H1 (cell line): Measurements from ENCODE around the gene PDE4D. TPM values are rescaled to one million over a fixed set of nuclear protein-coding genes. Genes with fewer than 3 reads are reported as not detected.

Source experiments
- CTCF ChIA-PET: fragments of 300-600 bp; sonication (Branson Sonifier 250); formaldehyde crosslinking; loops from one replicate; lab custom pipeline; 2021; ENCODE audit not compliant: partially characterized antibody; lab: Charles Lee
- POLR2A ChIA-PET: fragments of 300-600 bp; sonication (Branson Sonifier 250); formaldehyde crosslinking; loops from one replicate; lab custom pipeline; 2021; ENCODE audit warnings: inconsistent platforms; ENCODE audit not compliant: partially characterized antibody; lab: Charles Lee
- DNase-seq, 2 experiments: peaks; one replicate each; pipeline versions ENCODE4 v3.0.0 to v3.0.0-alpha.2; 2010 to 2022; ENCODE audit warnings: low spot score in 2 of 2, low read depth in 1 of 2, mixed read lengths in 1 of 2
- FAIRE-seq: peaks from 2 replicates; lab custom pipeline; 2011; peaks lifted over from hg19 to GRCh38; lab: Jason Lieb, UNC
- H2AFZ ChIP-seq: 2 replicates; pipeline ENCODE4 v1.8.1; 2012; ENCODE audit warnings: low read length, inconsistent platforms
- H2AK5ac ChIP-seq: 2 replicates; pipeline ENCODE4 v1.6.1; 2013; ENCODE audit warnings: low read depth, low read length
- H2BK120ac ChIP-seq: replicated peaks from 2 replicates; pipeline ENCODE3; 2013; ENCODE audit warnings: low read depth, low read length, inconsistent platforms
- H2BK12ac ChIP-seq: 2 replicates; pipeline ENCODE4 v1.6.1; 2013; ENCODE audit warnings: low read depth, low read length
- H2BK15ac ChIP-seq: 2 replicates; pipeline ENCODE4 v1.6.1; 2013; ENCODE audit warnings: low read length
- H2BK20ac ChIP-seq: 2 replicates; pipeline ENCODE4 v1.6.1; 2013; ENCODE audit warnings: low read length
- H2BK5ac ChIP-seq: 2 replicates; pipeline ENCODE4 v1.6.1; 2013; ENCODE audit warnings: low read depth, low read length
- H3K14ac ChIP-seq: 2 replicates; pipeline ENCODE4 v1.6.1; 2013; ENCODE audit warnings: inconsistent platforms; ENCODE audit not compliant: insufficient read length
- H3K18ac ChIP-seq: 2 replicates; pipeline ENCODE4 v1.6.1; 2013; ENCODE audit warnings: low read length; ENCODE audit errors: extremely low read depth
- H3K23ac ChIP-seq: 2 replicates; pipeline ENCODE4 v1.6.1; 2013; ENCODE audit warnings: inconsistent platforms; ENCODE audit not compliant: insufficient read length
- H3K23me2 ChIP-seq: 2 replicates; pipeline ENCODE4 v1.6.1; 2013; ENCODE audit warnings: low read depth, low read length
- H3K27ac ChIP-seq: 2 replicates; pipeline ENCODE4 v1.6.1; 2011; ENCODE audit warnings: low read depth, low read length, inconsistent platforms
- H3K27me3 ChIP-seq, 4 experiments: replicated peaks in 1 of 4; 1 replicate in 1 of 4; 2 replicates in 3 of 4; pipeline versions ENCODE4 v1.6.1 to v1.8.1; 2011 to 2013; ENCODE audit warnings: low read length in 3 of 4, mild to moderate bottlenecking in 3 of 4, inconsistent platforms in 2 of 4, mixed read lengths in 2 of 4, moderate library complexity in 1 of 4; ENCODE audit not compliant: control insufficient read depth in 3 of 4, insufficient read depth in 3 of 4; ENCODE audit errors: extremely low read depth in 1 of 4
- H3K36me3 ChIP-seq, 4 experiments: 2 replicates each; pipeline versions ENCODE4 v1.6.1 to v1.8.1; 2011 to 2013; ENCODE audit warnings: mild to moderate bottlenecking in 4 of 4, low read length in 3 of 4, moderate library complexity in 2 of 4, control low read depth in 1 of 4, inconsistent platforms in 1 of 4; ENCODE audit not compliant: insufficient read depth in 4 of 4, control insufficient read depth in 2 of 4
- H3K4ac ChIP-seq: replicated peaks from 2 replicates; pipeline ENCODE3; 2013; ENCODE audit warnings: low read length, low read depth, mixed read lengths, inconsistent platforms; ENCODE audit not compliant: insufficient read length
- H3K4me1 ChIP-seq, 4 experiments: replicated peaks in 1 of 4; 1 replicate in 1 of 4; 2 replicates in 3 of 4; pipeline versions ENCODE4 v1.6.1 to v1.8.1; 2011 to 2013; ENCODE audit warnings: low read length in 3 of 4, inconsistent platforms in 2 of 4, mixed read lengths in 1 of 4; ENCODE audit not compliant: insufficient read depth in 4 of 4, control insufficient read depth in 3 of 4
- H3K4me2 ChIP-seq, 2 experiments: 2 replicates each; pipeline versions ENCODE4 v1.6.1 to v1.8.1; 2011 to 2013; ENCODE audit warnings: low read depth in 2 of 2, low read length in 2 of 2, control low read depth in 1 of 2, inconsistent platforms in 1 of 2, mild to moderate bottlenecking in 1 of 2; ENCODE audit not compliant: insufficient read depth in 1 of 2
- H3K4me3 ChIP-seq, 4 experiments: fragments of 200-600, 300-600 bp in 1 of 4; sonication (generic), shearing (Covaris generic), sonication (Bioruptor Twin) in 1 of 4; 2 replicates each; pipeline versions ENCODE4 v1.5.1 to v1.8.1; 2011 to 2016; ENCODE audit warnings: low read length in 4 of 4, low read depth in 3 of 4, control low read depth in 2 of 4, inconsistent platforms in 2 of 4, mild to moderate bottlenecking in 2 of 4, mixed read lengths in 1 of 4, moderate library complexity in 1 of 4; ENCODE audit not compliant: insufficient read depth in 2 of 4; ENCODE audit errors: extremely low read depth in 1 of 4
- H3K56ac ChIP-seq: replicated peaks from 2 replicates; pipeline ENCODE3; 2013; ENCODE audit warnings: low read depth, mild to moderate bottlenecking, mixed read lengths, low read length, inconsistent platforms; ENCODE audit not compliant: insufficient read length
- H3K79me1 ChIP-seq: 2 replicates; pipeline ENCODE4 v1.6.1; 2013; ENCODE audit warnings: low read depth, low read length, control low read depth
- H3K79me2 ChIP-seq, 2 experiments: 2 replicates each; pipeline versions ENCODE4 v1.6.1 to v1.8.1; 2012 to 2013; ENCODE audit warnings: low read length in 2 of 2, mild to moderate bottlenecking in 2 of 2, inconsistent platforms in 1 of 2; ENCODE audit not compliant: insufficient read depth in 2 of 2, control insufficient read depth in 1 of 2
- H3K9ac ChIP-seq, 4 experiments: replicated peaks in 1 of 4; 1 replicate in 1 of 4; 2 replicates in 3 of 4; pipeline versions ENCODE4 v1.6.1 to v1.8.1; 2011 to 2013; ENCODE audit warnings: low read depth in 3 of 4, low read length in 3 of 4, control low read depth in 2 of 4, mild to moderate bottlenecking in 2 of 4, moderate library complexity in 2 of 4, inconsistent platforms in 1 of 4; ENCODE audit errors: extremely low read depth in 1 of 4
- H3K9me3 ChIP-seq, 2 experiments: 2 replicates each; pipeline versions ENCODE4 v1.6.1 to v1.8.1; 2012 to 2013; ENCODE audit warnings: mild to moderate bottlenecking in 2 of 2, moderate library complexity in 2 of 2, control low read depth in 1 of 2, inconsistent platforms in 1 of 2, low read depth in 1 of 2, low read length in 1 of 2, mixed read lengths in 1 of 2; ENCODE audit not compliant: insufficient read depth in 2 of 2
- H4K20me1 ChIP-seq, 2 experiments: replicated peaks in 1 of 2; 2 replicates each; pipeline versions ENCODE3 to v1.8.1; 2011 to 2013; ENCODE audit warnings: inconsistent platforms in 2 of 2, low read length in 2 of 2, mild to moderate bottlenecking in 1 of 2; ENCODE audit not compliant: insufficient read depth in 2 of 2, control insufficient read depth in 1 of 2
- H4K5ac ChIP-seq: 2 replicates; pipeline ENCODE4 v1.6.1; 2013; ENCODE audit warnings: low read length, low read depth, mixed read lengths, inconsistent platforms; ENCODE audit not compliant: insufficient read length
- H4K8ac ChIP-seq: 2 replicates; pipeline ENCODE4 v1.8.0; 2013; ENCODE audit warnings: mild to moderate bottlenecking, moderate library complexity, low read length, inconsistent platforms; ENCODE audit not compliant: insufficient read depth; ENCODE audit errors: extremely low read depth
- H4K91ac ChIP-seq: replicated peaks from 2 replicates; pipeline ENCODE3; 2013; ENCODE audit warnings: low read length, mixed read lengths, inconsistent platforms; ENCODE audit not compliant: insufficient read length
- ATF3 ChIP-seq: IDR thresholded peaks from 2 replicates; pipeline ENCODE4 v1.6.1; 2011; ENCODE audit warnings: low read depth, mild to moderate bottlenecking, low read length; ENCODE audit not compliant: insufficient read depth
- CEBPB ChIP-seq: IDR thresholded peaks from 2 replicates; pipeline ENCODE4 v1.6.1; 2012; ENCODE audit warnings: low read depth, low read length
- CHD1 ChIP-seq: IDR thresholded peaks from 2 replicates; pipeline ENCODE4 v1.6.1; 2012; ENCODE audit warnings: low read depth, low read length, improper control_type of control experiment
- E2F6 ChIP-seq: IDR thresholded peaks from 2 replicates; pipeline ENCODE4 v1.6.1; 2012; ENCODE audit warnings: inconsistent platforms
- EP300 ChIP-seq, 2 experiments: IDR thresholded peaks; 1 replicate in 1 of 2; 2 replicates in 1 of 2; pipeline ENCODE4 v1.6.1; 2011 to 2012; ENCODE audit warnings: low read depth in 2 of 2, low read length in 2 of 2, mild to moderate bottlenecking in 2 of 2, borderline replicate concordance in 1 of 2, inconsistent platforms in 1 of 2, moderate library complexity in 1 of 2
- MAX ChIP-seq: IDR thresholded peaks from 2 replicates; pipeline ENCODE4 v1.6.1; 2012; ENCODE audit warnings: inconsistent platforms
- RBBP5 ChIP-seq: IDR thresholded peaks from 2 replicates; pipeline ENCODE4 v1.7.1; 2012; ENCODE audit warnings: low read depth, mild to moderate bottlenecking, inconsistent platforms, low read length, moderate library complexity, borderline replicate concordance
- SIX5 ChIP-seq: IDR thresholded peaks from 2 replicates; pipeline ENCODE4 v1.6.1; 2011; ENCODE audit warnings: mild to moderate bottlenecking, low read depth, low read length
- WGBS, 2 experiments: shearing (Covaris generic) in 1 of 2; methylation state at CpG; one replicate each; pipeline versions ENCODE4 v1.1.6 to v1.1.7; 2013 to 2015; ENCODE audit warnings: low lambda C conversion rate in 2 of 2, mixed read lengths in 2 of 2, inconsistent platforms in 1 of 2, low coverage in 1 of 2, missing lambda C conversion rate in 1 of 2; ENCODE audit not compliant: insufficient replicate concordance in 2 of 2, insufficient coverage in 1 of 2, insufficient read length in 1 of 2; ENCODE audit errors: extremely low coverage in 1 of 2, missing lambda C conversion rate in 1 of 2; 5-methylcytosine and 5-hydroxymethylcytosine counted together
- polyA plus RNA-seq, 7 experiments: library from polyadenylated mRNA; depleted of rRNA in 3 of 7; stranded (reverse) in 5 of 7; unstranded in 2 of 7; fragments of >200 nt in 5 of 7; fragments of 200-250 nt in 2 of 7; gene quantifications; 1 replicate in 5 of 7; 2 replicates in 1 of 7; 4 replicates in 1 of 7; pipeline versions ENCODE4 v1.2.1 to v1.2.3, GENCODE V29; 2011 to 2013; ENCODE audit warnings: missing spikeins in 2 of 7, mixed read lengths in 2 of 7
- total RNA-seq: library from RNA; stranded (reverse); fragmentation: NEBNext Ultra II Directional; extraction: Animal tissue kit (Norgen Biotek cat#: 25700); gene quantifications from 2 replicates; pipeline ENCODE4 v1.2.1, GENCODE V29; 2021

The PDE4D gene
- total and polyA plus RNA-seq, 2 of the 8 experiments (the other 6 are each of a cell fraction or from before 2014, with no cell fraction given), result 2.3 to 3.7 TPM

GRCh38 chr5:59179704-59180103 lies 713.8 kb downstream of the PDE4D start:
- ChIA-PET POLR2A (interaction anchor here (1.0 kb wide), 1 partner anchor 12 kb away, joined by 4 read pairs; no protein-coding TSS in a partner anchor), CTCF (interaction anchor here (0.7 to 1.1 kb wide), 2 partner anchors 8 to 1713 kb away, joined by 3 to 5 read pairs; no protein-coding TSS in a partner anchor)
- H2BK5ac ChIP-seq, result no peak overlapping the region

More at GRCh38 chr5:59179704-59180103, 713.8 kb downstream of the PDE4D start:
- Histone ChIP-seq H4K20me1 (no peaks in the 10 kb centered on the region), H3K27ac (no peak overlapping the region), H2AFZ (no peak overlapping the region), H2AK5ac (no peak overlapping the region), H3K18ac (no peak overlapping the region), H4K8ac (no peak overlapping the region), H3K4me3 (no peak overlapping the region), H3K23ac (no peak overlapping the region), H2BK20ac (no peak overlapping the region), H2BK15ac (no peak overlapping the region), H3K36me3 (no peaks in the 10 kb centered on the region), H3K4ac (no peak overlapping the region), H3K23me2 (no peaks in the 10 kb centered on the region), H3K4me2 (no peak overlapping the region), H3K79me2 (no peaks in the 10 kb centered on the region), H3K9ac (no peak overlapping the region), H4K91ac (no peak overlapping the region), H3K4me1 (peaks cover 4 to 11% (median 5%) of the 10 kb centered on the region in 4 experiments; a peak in 4 of 7 replicates), H3K14ac (no peak overlapping the region), H3K27me3 (no peaks in the 10 kb centered on the region), H4K5ac (no peak overlapping the region), H3K56ac (no peak overlapping the region), H3K79me1 (no peaks in the 10 kb centered on the region), H2BK120ac (no peak overlapping the region), H2BK12ac (no peak overlapping the region), H3K9me3 (no peaks in the 10 kb centered on the region)
- FAIRE-seq, result no peak
- 88% methylated on average over 2 of the region's 2 CpGs; no CpG with 5 or more reads in 1 of the 2 experiments for WGBS, 2 experiments
- no peak for TF ChIP-seq EP300 (IDR thresholded peaks at IDR 0.05; ENCODE audit: borderline replicate concordance in 1 of 2, low read depth in 2 of 2, low read length in 2 of 2)
- TF ChIP-seq ATF3, result no peak
- TF ChIP-seq CHD1, result no peak
- no peak for TF ChIP-seq SIX5
- TF ChIP-seq MAX, result no peak
- no peak for TF ChIP-seq RBBP5
- TF ChIP-seq CEBPB, result no peak
- no peak for TF ChIP-seq E2F6
- DNase-seq, result no peak
